ENCODE results near the gene RYR2.

- no peak for TF ChIP-seq CHD2 (IDR thresholded peaks at IDR 0.05; ENCODE audit: low read length, partially characterized antibody)
- no peak for TF ChIP-seq CTCF (IDR thresholded peaks at IDR 0.05)
- TF ChIP-seq TCF12 (IDR thresholded peaks at IDR 0.05), result no peak
- TF ChIP-seq, protein P1, sequence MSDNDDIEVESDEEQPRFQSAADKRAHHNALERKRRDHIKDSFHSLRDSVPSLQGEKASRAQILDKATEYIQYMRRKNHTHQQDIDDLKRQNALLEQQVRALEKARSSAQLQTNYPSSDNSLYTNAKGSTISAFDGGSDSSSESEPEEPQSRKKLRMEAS (IDR thresholded peaks at IDR 0.05; ENCODE audit: low read depth), result no peak
- no peak for TF ChIP-seq SMC3 (IDR thresholded peaks at IDR 0.05; ENCODE audit: low read depth, low read length)
- TF ChIP-seq, protein P2, sequence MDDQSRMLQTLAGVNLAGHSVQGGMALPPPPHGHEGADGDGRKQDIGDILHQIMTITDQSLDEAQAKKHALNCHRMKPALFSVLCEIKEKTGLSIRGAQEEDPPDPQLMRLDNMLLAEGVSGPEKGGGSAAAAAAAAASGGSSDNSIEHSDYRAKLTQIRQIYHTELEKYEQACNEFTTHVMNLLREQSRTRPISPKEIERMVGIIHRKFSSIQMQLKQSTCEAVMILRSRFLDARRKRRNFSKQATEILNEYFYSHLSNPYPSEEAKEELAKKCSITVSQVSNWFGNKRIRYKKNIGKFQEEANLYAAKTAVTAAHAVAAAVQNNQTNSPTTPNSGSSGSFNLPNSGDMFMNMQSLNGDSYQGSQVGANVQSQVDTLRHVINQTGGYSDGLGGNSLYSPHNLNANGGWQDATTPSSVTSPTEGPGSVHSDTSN (IDR thresholded peaks at IDR 0.05), result no peak
- TF ChIP-seq YY1 (IDR thresholded peaks at IDR 0.05; ENCODE audit: low read depth), result no peak
- no peak for TF ChIP-seq REST (IDR thresholded peaks at IDR 0.05; ENCODE audit: low read depth, low read length)
- no peak for TF ChIP-seq MEF2A (IDR thresholded peaks at IDR 0.05; ENCODE audit: borderline replicate concordance, low read depth)
- no peak for TF ChIP-seq SIN3A (IDR thresholded peaks at IDR 0.05; ENCODE audit: borderline replicate concordance, low read depth, low read length)
- TF ChIP-seq TAF1 (IDR thresholded peaks at IDR 0.05; ENCODE audit: borderline replicate concordance, low read depth, low read length), result no peak
- TF ChIP-seq, protein P3, sequence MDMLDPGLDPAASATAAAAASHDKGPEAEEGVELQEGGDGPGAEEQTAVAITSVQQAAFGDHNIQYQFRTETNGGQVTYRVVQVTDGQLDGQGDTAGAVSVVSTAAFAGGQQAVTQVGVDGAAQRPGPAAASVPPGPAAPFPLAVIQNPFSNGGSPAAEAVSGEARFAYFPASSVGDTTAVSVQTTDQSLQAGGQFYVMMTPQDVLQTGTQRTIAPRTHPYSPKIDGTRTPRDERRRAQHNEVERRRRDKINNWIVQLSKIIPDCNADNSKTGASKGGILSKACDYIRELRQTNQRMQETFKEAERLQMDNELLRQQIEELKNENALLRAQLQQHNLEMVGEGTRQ (IDR thresholded peaks at IDR 0.05; ENCODE audit: borderline replicate concordance, low read depth, low read length), result no peak
- TF ChIP-seq EP300 (IDR thresholded peaks at IDR 0.05; ENCODE audit: borderline replicate concordance in 1 of 2, low read depth in 1 of 2, low read length in 1 of 2), result no peak
- no peak for TF ChIP-seq MXI1 (IDR thresholded peaks at IDR 0.05; ENCODE audit: low read depth, low read length)
Measured at GRCh38 chr1:237016626-237017025, 25.4 kb upstream of the RYR2 start.

All from SK-N-SH (cell line).